HEK293 (cell line): ENCODE data around the gene CCIN.

Source experiments
- ELK4 ChIP-seq: IDR thresholded peaks from 2 replicates; pipeline ENCODE4 v1.6.1; 2011; ENCODE audit warnings: mild to moderate bottlenecking, low read depth, low read length, borderline replicate concordance
- GLIS2 ChIP-seq: fragments of 450-650 bp; formaldehyde crosslinking; IDR thresholded peaks from 2 replicates; pipeline ENCODE4 v1.5.1; 2016; ENCODE audit warnings: missing biosample characterization, missing genetic modification characterization
- OVOL3 ChIP-seq: fragments of 450-650 bp; formaldehyde crosslinking; IDR thresholded peaks from 2 replicates; pipeline ENCODE4 v1.5.1; 2016; ENCODE audit warnings: missing biosample characterization, missing genetic modification characterization
- SP2 ChIP-seq: fragments of 450-650 bp; formaldehyde crosslinking; IDR thresholded peaks from 2 replicates; pipeline ENCODE4 v1.5.1; 2016; ENCODE audit warnings: missing biosample characterization, missing genetic modification characterization
- WT1 ChIP-seq: fragments of 450-650 bp; formaldehyde crosslinking; IDR thresholded peaks from 2 replicates; pipeline ENCODE4 v1.5.1; 2016; ENCODE audit warnings: missing biosample characterization, missing genetic modification characterization
- ZBTB1 ChIP-seq: fragments of 450-650 bp; formaldehyde crosslinking; IDR thresholded peaks from 2 replicates; pipeline ENCODE4 v1.5.1; 2016; ENCODE audit warnings: missing biosample characterization, missing genetic modification characterization
- ZBTB10 ChIP-seq: fragments of 450-650 bp; formaldehyde crosslinking; IDR thresholded peaks from 2 replicates; pipeline ENCODE4 v1.5.1; 2016; ENCODE audit warnings: missing biosample characterization, missing genetic modification characterization
- ZBTB48 ChIP-seq: fragments of 450-650 bp; formaldehyde crosslinking; IDR thresholded peaks from 2 replicates; pipeline ENCODE4 v1.5.1; 2016; ENCODE audit warnings: missing biosample characterization, missing genetic modification characterization
- ZNF362 ChIP-seq: fragments of 450-650 bp; formaldehyde crosslinking; IDR thresholded peaks from 2 replicates; pipeline ENCODE4 v1.5.1; 2016; ENCODE audit warnings: missing biosample characterization, missing genetic modification characterization
- ZNF394 ChIP-seq: fragments of 450-650 bp; formaldehyde crosslinking; IDR thresholded peaks from 2 replicates; pipeline ENCODE4 v1.5.1; 2016; ENCODE audit warnings: missing biosample characterization, missing genetic modification characterization, mild to moderate bottlenecking, moderate library complexity, borderline replicate concordance
- ZNF571 ChIP-seq: fragments of 450-650 bp; formaldehyde crosslinking; IDR thresholded peaks from 2 replicates; pipeline ENCODE4 v1.5.0; 2017; ENCODE audit warnings: missing biosample characterization, missing genetic modification characterization
- ZNF580 ChIP-seq: fragments of 450-650 bp; formaldehyde crosslinking; IDR thresholded peaks from 2 replicates; pipeline ENCODE4 v1.5.1; 2016; ENCODE audit warnings: missing biosample characterization, missing genetic modification characterization
- ZNF610 ChIP-seq: fragments of 450-650 bp; formaldehyde crosslinking; IDR thresholded peaks from 2 replicates; pipeline ENCODE4 v1.5.1; 2016; ENCODE audit warnings: missing biosample characterization, missing genetic modification characterization, borderline replicate concordance
- ZNF624 ChIP-seq: fragments of 450-650 bp; formaldehyde crosslinking; IDR thresholded peaks from 2 replicates; pipeline ENCODE4 v1.5.1; 2017; ENCODE audit warnings: missing biosample characterization, missing genetic modification characterization
- ZNF629 ChIP-seq: fragments of 450-650 bp; formaldehyde crosslinking; IDR thresholded peaks from 2 replicates; pipeline ENCODE4 v1.5.1; 2017; ENCODE audit warnings: missing biosample characterization, missing genetic modification characterization
- ZNF639 ChIP-seq: fragments of 450-650 bp; formaldehyde crosslinking; IDR thresholded peaks from 2 replicates; pipeline ENCODE4 v1.5.1; 2016; ENCODE audit warnings: missing biosample characterization, missing genetic modification characterization
- ZNF660 ChIP-seq: fragments of 450-650 bp; IDR thresholded peaks from 2 replicates; pipeline ENCODE4 v1.5.1; 2018; ENCODE audit warnings: missing biosample characterization, mild to moderate bottlenecking, missing genetic modification characterization
- ZXDB ChIP-seq: fragments of 450-650 bp; formaldehyde crosslinking; IDR thresholded peaks from 2 replicates; pipeline ENCODE4 v1.5.1; 2016; ENCODE audit warnings: missing biosample characterization, missing genetic modification characterization
- TF ChIP-seq, protein P1 (sequence below): fragments of 450-650 bp; formaldehyde crosslinking; IDR thresholded peaks from 2 replicates; pipeline ENCODE4 v1.5.1; 2016; ENCODE audit warnings: missing biosample characterization, missing genetic modification characterization
- TF ChIP-seq, protein P2 (sequence below): fragments of 450-650 bp; formaldehyde crosslinking; IDR thresholded peaks from 2 replicates; pipeline ENCODE4 v1.5.0; 2017; ENCODE audit warnings: missing biosample characterization, missing genetic modification characterization, borderline replicate concordance
- TF ChIP-seq, protein P3 (sequence below): fragments of 450-650 bp; formaldehyde crosslinking; IDR thresholded peaks from 2 replicates; pipeline ENCODE4 v1.5.1; 2016; ENCODE audit warnings: missing biosample characterization, missing genetic modification characterization
- TF ChIP-seq, protein P4 (sequence below): fragments of 450-650 bp; formaldehyde crosslinking; optimal IDR thresholded peaks from 2 replicates; pipeline ENCODE3; 2016; ENCODE audit warnings: missing biosample characterization, mild to moderate bottlenecking, missing genetic modification characterization

CCIN gene

DNA sequence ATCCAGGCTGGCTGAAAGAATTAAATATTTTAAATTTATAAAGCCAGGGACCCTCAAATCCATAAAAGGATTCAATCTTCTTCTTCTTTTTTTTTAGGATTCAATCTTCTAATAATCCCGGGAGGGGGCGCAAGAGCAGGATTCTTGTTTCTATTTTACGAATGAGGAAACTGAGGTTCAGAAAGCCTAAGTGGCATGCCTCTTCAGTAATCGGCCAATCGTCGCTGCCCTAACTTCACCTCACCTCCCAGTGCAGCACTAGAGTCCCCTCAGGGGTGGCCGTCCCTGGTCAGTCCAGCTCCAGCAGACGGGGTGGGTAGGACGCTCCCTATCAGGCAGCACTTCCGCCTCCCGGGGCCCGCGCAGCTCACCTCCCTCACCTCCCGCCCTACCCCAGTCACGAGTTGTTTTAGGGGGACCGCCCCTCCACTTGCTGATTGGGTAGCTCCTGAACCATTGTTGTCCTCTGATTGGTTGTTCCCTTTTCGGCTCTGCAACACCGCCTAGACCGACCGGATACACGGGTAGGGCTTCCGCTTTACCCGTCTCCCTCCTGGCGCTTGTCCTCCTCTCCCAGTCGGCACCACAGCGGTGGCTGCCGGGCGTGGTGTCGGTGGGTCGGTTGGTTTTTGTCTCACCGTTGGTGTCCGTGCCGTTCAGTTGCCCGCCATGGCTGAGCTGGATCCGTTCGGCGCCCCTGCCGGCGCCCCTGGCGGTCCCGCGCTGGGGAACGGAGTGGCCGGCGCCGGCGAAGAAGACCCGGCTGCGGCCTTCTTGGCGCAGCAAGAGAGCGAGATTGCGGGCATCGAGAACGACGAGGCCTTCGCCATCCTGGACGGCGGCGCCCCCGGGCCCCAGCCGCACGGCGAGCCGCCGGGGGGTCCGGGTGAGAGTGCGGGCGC lies 21.5 kb downstream of the CCIN start, which contains the start of gene CLTA (continued):
- TF ChIP-seq ZBTB10 (tag by site-specific recombination) = peak; percentile 97
- TF ChIP-seq ZNF639 (tag by site-specific recombination) = no peak
- peak; percentile 14; the same call in 1 of the 2 replicates for TF ChIP-seq ZNF660 (tag by site-specific recombination)
- TF ChIP-seq ZNF610 = peak; percentile 96
- TF ChIP-seq, protein P1, sequence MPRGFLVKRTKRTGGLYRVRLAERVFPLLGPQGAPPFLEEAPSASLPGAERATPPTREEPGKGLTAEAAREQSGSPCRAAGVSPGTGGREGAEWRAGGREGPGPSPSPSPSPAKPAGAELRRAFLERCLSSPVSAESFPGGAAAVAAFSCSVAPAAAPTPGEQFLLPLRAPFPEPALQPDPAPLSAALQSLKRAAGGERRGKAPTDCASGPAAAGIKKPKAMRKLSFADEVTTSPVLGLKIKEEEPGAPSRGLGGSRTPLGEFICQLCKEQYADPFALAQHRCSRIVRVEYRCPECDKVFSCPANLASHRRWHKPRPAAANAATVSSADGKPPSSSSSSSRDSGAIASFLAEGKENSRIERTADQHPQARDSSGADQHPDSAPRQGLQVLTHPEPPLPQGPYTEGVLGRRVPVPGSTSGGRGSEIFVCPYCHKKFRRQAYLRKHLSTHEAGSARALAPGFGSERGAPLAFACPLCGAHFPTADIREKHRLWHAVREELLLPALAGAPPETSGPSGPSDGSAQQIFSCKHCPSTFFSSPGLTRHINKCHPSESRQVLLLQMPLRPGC (tag by site-specific recombination) = 0 out of 2 replicates have a peak, but pooled peaks have one; percentile 16
- TF ChIP-seq, protein P2, sequence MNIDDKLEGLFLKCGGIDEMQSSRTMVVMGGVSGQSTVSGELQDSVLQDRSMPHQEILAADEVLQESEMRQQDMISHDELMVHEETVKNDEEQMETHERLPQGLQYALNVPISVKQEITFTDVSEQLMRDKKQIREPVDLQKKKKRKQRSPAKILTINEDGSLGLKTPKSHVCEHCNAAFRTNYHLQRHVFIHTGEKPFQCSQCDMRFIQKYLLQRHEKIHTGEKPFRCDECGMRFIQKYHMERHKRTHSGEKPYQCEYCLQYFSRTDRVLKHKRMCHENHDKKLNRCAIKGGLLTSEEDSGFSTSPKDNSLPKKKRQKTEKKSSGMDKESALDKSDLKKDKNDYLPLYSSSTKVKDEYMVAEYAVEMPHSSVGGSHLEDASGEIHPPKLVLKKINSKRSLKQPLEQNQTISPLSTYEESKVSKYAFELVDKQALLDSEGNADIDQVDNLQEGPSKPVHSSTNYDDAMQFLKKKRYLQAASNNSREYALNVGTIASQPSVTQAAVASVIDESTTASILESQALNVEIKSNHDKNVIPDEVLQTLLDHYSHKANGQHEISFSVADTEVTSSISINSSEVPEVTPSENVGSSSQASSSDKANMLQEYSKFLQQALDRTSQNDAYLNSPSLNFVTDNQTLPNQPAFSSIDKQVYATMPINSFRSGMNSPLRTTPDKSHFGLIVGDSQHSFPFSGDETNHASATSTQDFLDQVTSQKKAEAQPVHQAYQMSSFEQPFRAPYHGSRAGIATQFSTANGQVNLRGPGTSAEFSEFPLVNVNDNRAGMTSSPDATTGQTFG (tag by site-specific recombination) = no peak
- peak; percentile 99 for TF ChIP-seq GLIS2 (tag by site-specific recombination)
- TF ChIP-seq, protein P3, sequence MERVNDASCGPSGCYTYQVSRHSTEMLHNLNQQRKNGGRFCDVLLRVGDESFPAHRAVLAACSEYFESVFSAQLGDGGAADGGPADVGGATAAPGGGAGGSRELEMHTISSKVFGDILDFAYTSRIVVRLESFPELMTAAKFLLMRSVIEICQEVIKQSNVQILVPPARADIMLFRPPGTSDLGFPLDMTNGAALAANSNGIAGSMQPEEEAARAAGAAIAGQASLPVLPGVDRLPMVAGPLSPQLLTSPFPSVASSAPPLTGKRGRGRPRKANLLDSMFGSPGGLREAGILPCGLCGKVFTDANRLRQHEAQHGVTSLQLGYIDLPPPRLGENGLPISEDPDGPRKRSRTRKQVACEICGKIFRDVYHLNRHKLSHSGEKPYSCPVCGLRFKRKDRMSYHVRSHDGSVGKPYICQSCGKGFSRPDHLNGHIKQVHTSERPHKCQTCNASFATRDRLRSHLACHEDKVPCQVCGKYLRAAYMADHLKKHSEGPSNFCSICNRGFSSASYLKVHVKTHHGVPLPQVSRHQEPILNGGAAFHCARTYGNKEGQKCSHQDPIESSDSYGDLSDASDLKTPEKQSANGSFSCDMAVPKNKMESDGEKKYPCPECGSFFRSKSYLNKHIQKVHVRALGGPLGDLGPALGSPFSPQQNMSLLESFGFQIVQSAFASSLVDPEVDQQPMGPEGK (tag by site-specific recombination) = peak; percentile 83
- TF ChIP-seq ZBTB1 (tag by site-specific recombination) = no peak
- TF ChIP-seq ELK4 = peak; percentile 55; the same call in 1 of the 2 replicates
- TF ChIP-seq ZBTB48 = peak; percentile 93
- peak; percentile 30; the same call in 1 of the 2 replicates for TF ChIP-seq ZNF629
- peak; percentile 68; the same call in 1 of the 2 replicates for TF ChIP-seq WT1
- no peak for TF ChIP-seq ZNF362 (tag by site-specific recombination)
- no peak for TF ChIP-seq OVOL3 (tag by site-specific recombination)
- no peak for TF ChIP-seq ZNF571
- TF ChIP-seq ZNF394 = 0 out of 2 replicates have a peak, but pooled peaks have one; percentile 18
- peak; percentile 98 for TF ChIP-seq SP2
- 0 out of 2 replicates have a peak, but pooled peaks have one; percentile 50 for TF ChIP-seq ZXDB (tag by site-specific recombination)
- no peak for TF ChIP-seq ZNF624 (tag by site-specific recombination)
- TF ChIP-seq, protein P4, sequence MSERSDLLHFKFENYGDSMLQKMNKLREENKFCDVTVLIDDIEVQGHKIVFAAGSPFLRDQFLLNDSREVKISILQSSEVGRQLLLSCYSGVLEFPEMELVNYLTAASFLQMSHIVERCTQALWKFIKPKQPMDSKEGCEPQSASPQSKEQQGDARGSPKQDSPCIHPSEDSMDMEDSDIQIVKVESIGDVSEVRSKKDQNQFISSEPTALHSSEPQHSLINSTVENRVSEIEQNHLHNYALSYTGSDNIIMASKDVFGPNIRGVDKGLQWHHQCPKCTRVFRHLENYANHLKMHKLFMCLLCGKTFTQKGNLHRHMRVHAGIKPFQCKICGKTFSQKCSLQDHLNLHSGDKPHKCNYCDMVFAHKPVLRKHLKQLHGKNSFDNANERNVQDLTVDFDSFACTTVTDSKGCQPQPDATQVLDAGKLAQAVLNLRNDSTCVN (tag by site-specific recombination) = peak; percentile 44
- TF ChIP-seq ZNF580 (tag by site-specific recombination) = peak; percentile 99
